H1 (cell line): ENCODE measurements around the gene MFGE8. TPM values are rescaled to one million over a fixed set of nuclear protein-coding genes. Genes with fewer than 3 reads are reported as not detected.
A peak's percentile ranks its signal among the peaks of the same experiment; 100 is the strongest.

Experiments used
- CTCF ChIA-PET: fragments of 300-600 bp; sonication (Branson Sonifier 250); formaldehyde crosslinking; loops from one replicate; lab custom pipeline; 2021; ENCODE audit not compliant: partially characterized antibody; lab: Charles Lee
- POLR2A ChIA-PET: fragments of 300-600 bp; sonication (Branson Sonifier 250); formaldehyde crosslinking; loops from one replicate; lab custom pipeline; 2021; ENCODE audit warnings: inconsistent platforms; ENCODE audit not compliant: partially characterized antibody; lab: Charles Lee
- DNase-seq, 2 experiments: peaks; one replicate each; pipeline versions ENCODE4 v3.0.0 to v3.0.0-alpha.2; 2010 to 2022; ENCODE audit warnings: low spot score in 2 of 2, low read depth in 1 of 2, mixed read lengths in 1 of 2
- FAIRE-seq: peaks from 2 replicates; lab custom pipeline; 2011; peaks lifted over from hg19 to GRCh38; lab: Jason Lieb, UNC
- H2AFZ ChIP-seq: 2 replicates; pipeline ENCODE4 v1.8.1; 2012; ENCODE audit warnings: low read length, inconsistent platforms
- H2AK5ac ChIP-seq: 2 replicates; pipeline ENCODE4 v1.6.1; 2013; ENCODE audit warnings: low read depth, low read length
- H2BK120ac ChIP-seq: replicated peaks from 2 replicates; pipeline ENCODE3; 2013; ENCODE audit warnings: low read depth, low read length, inconsistent platforms
- H2BK12ac ChIP-seq: 2 replicates; pipeline ENCODE4 v1.6.1; 2013; ENCODE audit warnings: low read depth, low read length
- H2BK15ac ChIP-seq: 2 replicates; pipeline ENCODE4 v1.6.1; 2013; ENCODE audit warnings: low read length
- H2BK20ac ChIP-seq: 2 replicates; pipeline ENCODE4 v1.6.1; 2013; ENCODE audit warnings: low read length
- H2BK5ac ChIP-seq: 2 replicates; pipeline ENCODE4 v1.6.1; 2013; ENCODE audit warnings: low read depth, low read length
- H3K14ac ChIP-seq: 2 replicates; pipeline ENCODE4 v1.6.1; 2013; ENCODE audit warnings: inconsistent platforms; ENCODE audit not compliant: insufficient read length
- H3K18ac ChIP-seq: 2 replicates; pipeline ENCODE4 v1.6.1; 2013; ENCODE audit warnings: low read length; ENCODE audit errors: extremely low read depth
- H3K23ac ChIP-seq: 2 replicates; pipeline ENCODE4 v1.6.1; 2013; ENCODE audit warnings: inconsistent platforms; ENCODE audit not compliant: insufficient read length
- H3K23me2 ChIP-seq: 2 replicates; pipeline ENCODE4 v1.6.1; 2013; ENCODE audit warnings: low read depth, low read length
- H3K27ac ChIP-seq: 2 replicates; pipeline ENCODE4 v1.6.1; 2011; ENCODE audit warnings: low read depth, low read length, inconsistent platforms
- H3K27me3 ChIP-seq, 4 experiments: replicated peaks in 1 of 4; 1 replicate in 1 of 4; 2 replicates in 3 of 4; pipeline versions ENCODE4 v1.6.1 to v1.8.1; 2011 to 2013; ENCODE audit warnings: low read length in 3 of 4, mild to moderate bottlenecking in 3 of 4, inconsistent platforms in 2 of 4, mixed read lengths in 2 of 4, moderate library complexity in 1 of 4; ENCODE audit not compliant: control insufficient read depth in 3 of 4, insufficient read depth in 3 of 4; ENCODE audit errors: extremely low read depth in 1 of 4
- H3K36me3 ChIP-seq, 4 experiments: 2 replicates each; pipeline versions ENCODE4 v1.6.1 to v1.8.1; 2011 to 2013; ENCODE audit warnings: mild to moderate bottlenecking in 4 of 4, low read length in 3 of 4, moderate library complexity in 2 of 4, control low read depth in 1 of 4, inconsistent platforms in 1 of 4; ENCODE audit not compliant: insufficient read depth in 4 of 4, control insufficient read depth in 2 of 4
- H3K4ac ChIP-seq: replicated peaks from 2 replicates; pipeline ENCODE3; 2013; ENCODE audit warnings: low read length, low read depth, mixed read lengths, inconsistent platforms; ENCODE audit not compliant: insufficient read length
- H3K4me1 ChIP-seq, 4 experiments: replicated peaks in 1 of 4; 1 replicate in 1 of 4; 2 replicates in 3 of 4; pipeline versions ENCODE4 v1.6.1 to v1.8.1; 2011 to 2013; ENCODE audit warnings: low read length in 3 of 4, inconsistent platforms in 2 of 4, mixed read lengths in 1 of 4; ENCODE audit not compliant: insufficient read depth in 4 of 4, control insufficient read depth in 3 of 4
- H3K4me2 ChIP-seq, 2 experiments: 2 replicates each; pipeline versions ENCODE4 v1.6.1 to v1.8.1; 2011 to 2013; ENCODE audit warnings: low read depth in 2 of 2, low read length in 2 of 2, control low read depth in 1 of 2, inconsistent platforms in 1 of 2, mild to moderate bottlenecking in 1 of 2; ENCODE audit not compliant: insufficient read depth in 1 of 2
- H3K4me3 ChIP-seq, 4 experiments: fragments of 200-600, 300-600 bp in 1 of 4; sonication (generic), shearing (Covaris generic), sonication (Bioruptor Twin) in 1 of 4; 2 replicates each; pipeline versions ENCODE4 v1.5.1 to v1.8.1; 2011 to 2016; ENCODE audit warnings: low read length in 4 of 4, low read depth in 3 of 4, control low read depth in 2 of 4, inconsistent platforms in 2 of 4, mild to moderate bottlenecking in 2 of 4, mixed read lengths in 1 of 4, moderate library complexity in 1 of 4; ENCODE audit not compliant: insufficient read depth in 2 of 4; ENCODE audit errors: extremely low read depth in 1 of 4
- H3K56ac ChIP-seq: replicated peaks from 2 replicates; pipeline ENCODE3; 2013; ENCODE audit warnings: low read depth, mild to moderate bottlenecking, mixed read lengths, low read length, inconsistent platforms; ENCODE audit not compliant: insufficient read length
- H3K79me1 ChIP-seq: 2 replicates; pipeline ENCODE4 v1.6.1; 2013; ENCODE audit warnings: low read depth, low read length, control low read depth
- H3K79me2 ChIP-seq, 2 experiments: 2 replicates each; pipeline versions ENCODE4 v1.6.1 to v1.8.1; 2012 to 2013; ENCODE audit warnings: low read length in 2 of 2, mild to moderate bottlenecking in 2 of 2, inconsistent platforms in 1 of 2; ENCODE audit not compliant: insufficient read depth in 2 of 2, control insufficient read depth in 1 of 2
- H3K9ac ChIP-seq, 4 experiments: replicated peaks in 1 of 4; 1 replicate in 1 of 4; 2 replicates in 3 of 4; pipeline versions ENCODE4 v1.6.1 to v1.8.1; 2011 to 2013; ENCODE audit warnings: low read depth in 3 of 4, low read length in 3 of 4, control low read depth in 2 of 4, mild to moderate bottlenecking in 2 of 4, moderate library complexity in 2 of 4, inconsistent platforms in 1 of 4; ENCODE audit errors: extremely low read depth in 1 of 4
- H3K9me3 ChIP-seq, 2 experiments: 2 replicates each; pipeline versions ENCODE4 v1.6.1 to v1.8.1; 2012 to 2013; ENCODE audit warnings: mild to moderate bottlenecking in 2 of 2, moderate library complexity in 2 of 2, control low read depth in 1 of 2, inconsistent platforms in 1 of 2, low read depth in 1 of 2, low read length in 1 of 2, mixed read lengths in 1 of 2; ENCODE audit not compliant: insufficient read depth in 2 of 2
- H4K20me1 ChIP-seq, 2 experiments: replicated peaks in 1 of 2; 2 replicates each; pipeline versions ENCODE3 to v1.8.1; 2011 to 2013; ENCODE audit warnings: inconsistent platforms in 2 of 2, low read length in 2 of 2, mild to moderate bottlenecking in 1 of 2; ENCODE audit not compliant: insufficient read depth in 2 of 2, control insufficient read depth in 1 of 2
- H4K5ac ChIP-seq: 2 replicates; pipeline ENCODE4 v1.6.1; 2013; ENCODE audit warnings: low read length, low read depth, mixed read lengths, inconsistent platforms; ENCODE audit not compliant: insufficient read length
- H4K8ac ChIP-seq: 2 replicates; pipeline ENCODE4 v1.8.0; 2013; ENCODE audit warnings: mild to moderate bottlenecking, moderate library complexity, low read length, inconsistent platforms; ENCODE audit not compliant: insufficient read depth; ENCODE audit errors: extremely low read depth
- H4K91ac ChIP-seq: replicated peaks from 2 replicates; pipeline ENCODE3; 2013; ENCODE audit warnings: low read length, mixed read lengths, inconsistent platforms; ENCODE audit not compliant: insufficient read length
- CBX8 ChIP-seq: fragments of 300-800, 300-1000 bp; sonication (generic); IDR thresholded peaks from 2 replicates; pipeline ENCODE4 v1.7.1; 2016; ENCODE audit warnings: low read depth, low read length, borderline replicate concordance
- CTCF ChIP-seq, 3 experiments: IDR thresholded peaks; 1 replicate in 2 of 3; 2 replicates in 1 of 3; pipeline versions ENCODE4 v1.5.1 to v1.6.1; 2011; ENCODE audit warnings: low read length in 3 of 3, mild to moderate bottlenecking in 3 of 3, inconsistent platforms in 2 of 3, low read depth in 1 of 3, moderate library complexity in 1 of 3; ENCODE audit not compliant: insufficient read depth in 1 of 3; ENCODE audit errors: control extremely low read depth in 1 of 3
- MAFK ChIP-seq: IDR thresholded peaks from 2 replicates; pipeline ENCODE4 v1.6.1; 2012; ENCODE audit warnings: low read depth, mild to moderate bottlenecking, improper control_type of control experiment, low read length
- RAD21 ChIP-seq, 2 experiments: IDR thresholded peaks in 1 of 2; conservative IDR thresholded peaks in 1 of 2; 2 replicates each; pipeline ENCODE4 v1.6.1; 2011; ENCODE audit warnings: low read depth in 2 of 2, low read length in 2 of 2, improper control_type of control experiment in 1 of 2, inconsistent platforms in 1 of 2, mild to moderate bottlenecking in 1 of 2, moderate library complexity in 1 of 2
- SIN3A ChIP-seq, 2 experiments: IDR thresholded peaks in 1 of 2; conservative IDR thresholded peaks in 1 of 2; 2 replicates each; pipeline ENCODE4 v1.6.1; 2011 to 2012; ENCODE audit warnings: low read length in 2 of 2, improper control_type of control experiment in 1 of 2, low read depth in 1 of 2, mild to moderate bottlenecking in 1 of 2
- SP2 ChIP-seq: IDR thresholded peaks from 2 replicates; pipeline ENCODE4 v1.6.1; 2012; ENCODE audit warnings: mild to moderate bottlenecking, low read length, inconsistent platforms
- SRF ChIP-seq: IDR thresholded peaks from 2 replicates; pipeline ENCODE4 v1.6.1; 2011; ENCODE audit warnings: mild to moderate bottlenecking, low read depth, low read length, moderate library complexity
- TEAD4 ChIP-seq: IDR thresholded peaks from 2 replicates; pipeline ENCODE4 v1.6.1; 2012; ENCODE audit warnings: low read depth, low read length, inconsistent platforms, mixed read lengths
- WGBS, 2 experiments: shearing (Covaris generic) in 1 of 2; methylation state at CpG; one replicate each; pipeline versions ENCODE4 v1.1.6 to v1.1.7; 2013 to 2015; ENCODE audit warnings: low lambda C conversion rate in 2 of 2, mixed read lengths in 2 of 2, inconsistent platforms in 1 of 2, low coverage in 1 of 2, missing lambda C conversion rate in 1 of 2; ENCODE audit not compliant: insufficient replicate concordance in 2 of 2, insufficient coverage in 1 of 2, insufficient read length in 1 of 2; ENCODE audit errors: extremely low coverage in 1 of 2, missing lambda C conversion rate in 1 of 2; 5-methylcytosine and 5-hydroxymethylcytosine counted together
- polyA plus RNA-seq, 7 experiments: library from polyadenylated mRNA; depleted of rRNA in 3 of 7; stranded (reverse) in 5 of 7; unstranded in 2 of 7; fragments of >200 nt in 5 of 7; fragments of 200-250 nt in 2 of 7; gene quantifications; 1 replicate in 5 of 7; 2 replicates in 1 of 7; 4 replicates in 1 of 7; pipeline versions ENCODE4 v1.2.1 to v1.2.3, GENCODE V29; 2011 to 2013; ENCODE audit warnings: missing spikeins in 2 of 7, mixed read lengths in 2 of 7
- total RNA-seq: library from RNA; stranded (reverse); fragmentation: NEBNext Ultra II Directional; extraction: Animal tissue kit (Norgen Biotek cat#: 25700); gene quantifications from 2 replicates; pipeline ENCODE4 v1.2.1, GENCODE V29; 2021

Gene MFGE8
- total and polyA plus RNA-seq, 2 of the 8 experiments (the other 6 are each of a cell fraction or from before 2014, with no cell fraction given): 1,237 to 2,117 TPM

GRCh38 chr15:88904624-88905327, 8.4 kb downstream of the MFGE8 start:
- H3K18ac ChIP-seq: no peak overlapping the region; the same call in 1 of the 2 replicates
- no peak overlapping the region for H3K27ac ChIP-seq
- no peak overlapping the region for H3K23ac ChIP-seq
- ChIA-PET CTCF (interaction anchor here (0.6 to 7.8 kb wide), 57 partner anchors 10 to 371 kb away, joined by 3 to 94 read pairs (median 4); partner anchors contain the start of genes ABHD2, FANCI, HAPLN3 and MFGE8), POLR2A (interaction anchor here (0.8 to 27.2 kb wide), 17 partner anchors 9 to 146 kb away, joined by 3 to 607 read pairs (median 6); partner anchors contain the start of genes HAPLN3 and MFGE8)
- 63% methylated on average over 10 of the region's 10 CpGs; no CpG with 5 or more reads in 1 of the 2 experiments for WGBS, 2 experiments
- no peaks in the 10 kb centered on the region for H3K27me3 ChIP-seq
- no peaks in the 10 kb centered on the region for H3K9me3 ChIP-seq
- no peak overlapping the region for H4K5ac ChIP-seq
- no peak overlapping the region for H3K4ac ChIP-seq
- peaks cover 44 to 61% of the 10 kb centered on the region in 2 experiments for H4K20me1 ChIP-seq
- H2BK12ac ChIP-seq: 0 out of 2 replicates have a peak overlapping the region, but pooled peaks have one; percentile 27
- no peak overlapping the region for H4K91ac ChIP-seq
- peaks cover 5% of the 10 kb centered on the region; the same call in 1 of the 2 replicates for H3K23me2 ChIP-seq
- peaks cover 33% of the 10 kb centered on the region for H3K79me1 ChIP-seq
- H4K8ac ChIP-seq: no peak overlapping the region
- H2BK120ac ChIP-seq: no peak overlapping the region
- no peak overlapping the region for H3K56ac ChIP-seq
- H2AK5ac ChIP-seq: no peak overlapping the region
- FAIRE-seq: peak; percentile 58
- peaks cover 3 to 61% of the 10 kb centered on the region in 2 experiments; a peak in 3 of 4 replicates for H3K79me2 ChIP-seq
- H2BK15ac ChIP-seq: no peak overlapping the region
- H2BK20ac ChIP-seq: no peak overlapping the region
- peaks cover 69 to 97% (median 92%) of the 10 kb centered on the region in 4 experiments for H3K36me3 ChIP-seq
- H2BK5ac ChIP-seq: no peak overlapping the region; the same call in 1 of the 2 replicates
- no peak overlapping the region for H2AFZ ChIP-seq
- H3K4me1 ChIP-seq: peaks cover 2 to 32% (median 16%) of the 10 kb centered on the region in 4 experiments
- H3K4me2 ChIP-seq: no peak overlapping the region
- peak in 1 of 2 experiments; percentile 94 for DNase-seq
- no peak overlapping the region for H3K4me3 ChIP-seq
- no peak overlapping the region for H3K14ac ChIP-seq
- H3K9ac ChIP-seq: no peak overlapping the region
- TF ChIP-seq RAD21 (IDR thresholded peaks at IDR 0.05 in 1 of 2, conservative IDR thresholded peaks at IDR 0.05 in 1 of 2; ENCODE audit: low read depth in 2 of 2, low read length in 2 of 2) (peak; percentile 92 to 94), SIN3A (conservative IDR thresholded peaks at IDR 0.05 in 1 of 2, IDR thresholded peaks at IDR 0.05 in 1 of 2; ENCODE audit: low read depth in 1 of 2, low read length in 2 of 2) (0 out of 4 replicates have a peak, but pooled peaks of 1 of the 2 experiments have one; percentile 37), TEAD4 (peak; percentile 7; the same call in 1 of the 2 replicates), SRF (no peak), CBX8 (no peak), MAFK (no peak), CTCF (IDR thresholded peaks at IDR 0.05; ENCODE audit: control extremely low read depth in 1 of 3, insufficient read depth in 1 of 3, low read depth in 1 of 3, low read length in 3 of 3) (peak; percentile 87 to 99 (median 91)), SP2 (no peak)
